Sciatic nerve (tissue), 2 donors: Measurements from ENCODE around the gene DCBLD2. TPM values are rescaled to one million over a fixed set of nuclear protein-coding genes. Genes with fewer than 3 reads are reported as not detected.
A peak's percentile ranks its signal among the peaks of the same experiment; 100 is the strongest.
"Not testable (repeated sequence)": the region's sequence is repeated elsewhere in the genome, so short reads cannot be mapped to it uniquely, and the experiment has no call there.

ENCODE experiments used
- ATAC-seq: fragments of 200-7000 bp; cut with Tn5 transposase; one replicate; pipeline ENCODE4 v1.9.1; 2020; ENCODE audit warnings: mild to moderate bottlenecking, moderate library complexity
- DNase-seq: peaks from one replicate; pipeline ENCODE4 v3.0.0-alpha.2; 2020; ENCODE audit warnings: low spot score
- intact Hi-C: fragments of 100-400 bp; cut with DNase I; formaldehyde crosslinking; loops from one replicate; pipeline ENCODE4 v1.14.2; 2022
- total RNA-seq: library from RNA; stranded (reverse); fragmentation: NEBNext Ultra II Directional; extraction: Animal tissue kit (Norgen Biotek cat#: 25700); gene quantifications from one replicate; pipeline ENCODE4 v1.2.1, GENCODE V29; 2021
- donor health status: DM: no; HTN: no; CAD: no.
- donor health status: DM: no; HTN: no; CAD: no.

DCBLD2 gene
- total RNA-seq, 1 donor from 2014 or later = 41.8 TPM

GRCh38 chr3:98855806-98856400 is 45.6 kb downstream of the DCBLD2 start:
- intact Hi-C loops = no loop called here
- ATAC-seq (peak; percentile 58), DNase-seq (no peak)

- ATAC-seq = no peak
- intact Hi-C loops = no loop called here
- no peak for DNase-seq
Observed at GRCh38 chr3:98848108-98848507, 53.4 kb downstream of the DCBLD2 start.

- ATAC-seq (no peak), DNase-seq (no peak)
- intact Hi-C loops = no loop called here
Observed at GRCh38 chr3:98846101-98846500, 55.4 kb downstream of the DCBLD2 start.

GRCh38 chr3:98843266-98843959 is 58.1 kb downstream of the DCBLD2 start:
- intact Hi-C loops = no loop called here
- no peak for DNase-seq
- ATAC-seq = no peak

- intact Hi-C loops = no loop called here
- ATAC-seq (no peak), DNase-seq (no peak)
Observed at GRCh38 chr3:98839846-98840245, 61.6 kb downstream of the DCBLD2 start.

DNA sequence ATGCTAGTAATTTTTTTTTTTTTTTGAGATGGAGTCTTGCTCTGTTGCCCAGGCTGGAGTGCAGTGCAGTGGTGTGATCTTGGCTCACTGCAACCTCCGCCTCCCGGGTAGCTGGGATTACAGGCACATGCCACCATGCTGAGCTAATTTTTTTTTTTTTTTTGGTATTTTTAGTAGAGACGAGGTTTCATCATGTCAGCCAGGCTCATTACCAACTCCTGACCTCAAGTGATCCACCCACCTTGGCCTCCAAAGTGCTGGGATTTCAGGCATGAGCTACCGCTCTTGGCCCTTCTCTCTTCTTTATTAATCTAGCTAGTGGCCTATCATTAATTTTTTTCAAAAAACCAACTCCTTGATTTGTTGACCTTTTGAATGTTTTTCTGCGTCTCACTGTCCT is 70.4 kb downstream of the DCBLD2 start:
- intact Hi-C loops, ATAC-seq, DNase-seq: not testable (repeated sequence)

DNA sequence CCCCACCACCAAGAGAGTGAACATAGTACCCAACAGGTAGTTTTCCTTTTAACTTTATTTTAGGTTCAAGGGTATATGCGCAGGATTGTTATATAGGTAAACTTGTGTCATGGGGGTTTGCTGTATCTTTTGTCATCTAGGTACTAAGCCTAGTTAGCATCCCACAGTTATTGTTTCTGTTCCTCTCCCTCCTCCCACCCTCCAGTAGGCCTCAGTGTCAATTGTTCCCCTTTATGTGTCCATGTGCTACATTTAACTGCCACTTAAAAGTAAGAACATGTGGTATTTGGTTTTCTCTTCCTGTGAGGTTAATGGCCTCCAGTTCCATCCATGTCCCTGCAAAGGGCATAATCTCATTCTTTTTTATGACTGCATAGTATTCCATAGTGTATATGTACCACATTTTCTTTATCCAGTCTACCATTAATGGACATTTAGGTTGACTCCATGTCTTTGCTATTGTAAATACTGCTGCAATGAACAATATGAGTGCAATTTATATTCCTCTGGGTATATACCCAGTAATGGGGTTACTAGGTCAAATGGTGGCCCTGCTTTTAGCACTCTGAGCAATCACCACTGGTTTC is 72.2 kb downstream of the DCBLD2 start:
- ATAC-seq (no peak), DNase-seq (no peak)
- intact Hi-C loops = no loop called here

- intact Hi-C loops = no loop called here
- ATAC-seq (no peak), DNase-seq (no peak)
Observed at GRCh38 chr3:98827221-98827920, 74.1 kb downstream of the DCBLD2 start.

- DNase-seq = no peak
- ATAC-seq = no peak
- intact Hi-C loops = no loop called here
Observed at GRCh38 chr3:98826126-98826525, 75.4 kb downstream of the DCBLD2 start.

DNA sequence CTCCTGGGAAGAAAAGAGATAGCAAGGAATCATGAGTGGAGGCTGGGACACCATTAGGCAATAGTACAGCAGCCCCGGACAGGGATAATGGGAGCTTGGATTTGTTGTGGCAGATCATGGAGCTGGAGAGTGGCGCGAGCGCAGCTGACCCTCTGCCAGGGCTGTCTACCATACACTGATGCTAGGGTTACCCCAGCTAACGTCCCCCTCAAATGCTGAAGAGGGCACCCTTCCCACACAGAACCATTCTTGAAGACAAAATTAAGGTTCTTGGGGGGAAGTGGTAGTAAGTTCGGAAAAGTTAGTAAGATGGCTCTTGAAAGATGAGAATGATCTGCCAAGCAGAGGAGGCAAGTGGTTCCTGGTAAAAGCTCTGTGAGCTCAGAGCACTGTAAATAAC is 77.2 kb downstream of the DCBLD2 start:
- intact Hi-C loops = no loop called here
- no peak for DNase-seq
- ATAC-seq = no peak

DNA sequence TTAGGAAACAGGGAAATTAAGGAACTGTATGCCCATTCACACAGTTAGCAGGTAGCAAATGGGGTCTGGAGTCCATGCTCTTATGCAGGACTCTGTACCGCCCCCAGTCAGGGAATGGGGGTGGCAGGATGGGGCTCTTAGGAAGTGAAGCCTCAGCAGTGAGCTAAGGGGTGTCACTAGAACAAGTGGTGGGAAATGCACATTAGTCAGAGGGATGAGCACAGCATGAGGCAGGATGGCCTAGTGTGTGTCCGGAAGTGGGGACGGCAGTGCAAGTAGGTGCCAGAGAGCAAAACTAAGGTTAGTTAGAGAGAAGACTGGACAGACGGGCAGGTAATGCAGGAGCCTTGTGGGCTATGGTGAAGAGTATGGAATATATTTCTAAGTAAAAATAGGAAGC is 77.7 kb downstream of the DCBLD2 start:
- DNase-seq (no peak), ATAC-seq (no peak)
- intact Hi-C loops = no loop called here

DNA sequence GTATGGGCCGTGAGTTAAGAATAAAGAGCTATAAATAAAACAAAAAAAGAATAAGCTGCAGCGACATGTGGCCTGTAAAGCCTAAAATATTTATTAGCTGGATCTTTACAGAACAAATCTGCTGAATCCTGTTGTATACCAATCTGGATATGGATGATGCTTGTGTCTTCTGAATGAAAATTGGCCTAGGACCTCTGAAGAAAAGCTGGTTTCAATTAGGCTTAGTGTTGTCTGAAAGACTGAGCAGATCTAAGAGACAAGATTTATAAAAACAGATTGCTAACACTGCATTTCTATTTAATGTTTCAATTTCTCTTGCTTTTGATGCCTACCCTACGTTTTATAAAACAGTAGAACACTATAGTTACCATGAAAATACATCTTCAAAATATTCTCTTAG is 80.4 kb downstream of the DCBLD2 start:
- no peak for ATAC-seq
- intact Hi-C loops = no loop called here

DNA sequence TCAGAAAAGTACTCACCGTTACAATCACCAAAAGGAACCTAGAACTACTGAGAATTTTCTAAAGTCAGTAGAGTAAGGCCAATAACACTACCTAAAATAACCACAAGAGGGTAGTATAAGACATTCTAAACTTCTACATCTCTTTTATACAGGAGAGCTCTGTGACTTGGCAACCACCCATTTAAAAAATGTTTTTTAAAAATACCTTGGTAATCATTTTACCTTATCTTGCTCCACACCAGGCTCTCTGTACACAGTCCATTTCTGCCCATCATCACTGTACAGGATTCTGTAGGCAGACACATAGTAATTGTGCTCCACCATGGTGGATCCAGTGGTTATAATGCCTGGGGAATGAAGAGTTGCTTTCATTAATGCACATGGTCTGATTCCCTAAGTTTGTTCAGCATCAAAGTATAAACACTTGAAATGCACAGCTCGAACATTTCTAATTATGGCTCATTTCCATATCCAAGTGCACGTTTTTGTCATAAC is 83.9 kb downstream of the DCBLD2 start:
- intact Hi-C loops = loop anchor here (10.0 kb wide), 1 partner anchor 177 kb away; no protein-coding TSS in a partner anchor
- DNase-seq (no peak), ATAC-seq (peak; percentile 87)

More for the DNA sequence above, 80.4 kb downstream of the DCBLD2 start:
- no peak for DNase-seq

DNA sequence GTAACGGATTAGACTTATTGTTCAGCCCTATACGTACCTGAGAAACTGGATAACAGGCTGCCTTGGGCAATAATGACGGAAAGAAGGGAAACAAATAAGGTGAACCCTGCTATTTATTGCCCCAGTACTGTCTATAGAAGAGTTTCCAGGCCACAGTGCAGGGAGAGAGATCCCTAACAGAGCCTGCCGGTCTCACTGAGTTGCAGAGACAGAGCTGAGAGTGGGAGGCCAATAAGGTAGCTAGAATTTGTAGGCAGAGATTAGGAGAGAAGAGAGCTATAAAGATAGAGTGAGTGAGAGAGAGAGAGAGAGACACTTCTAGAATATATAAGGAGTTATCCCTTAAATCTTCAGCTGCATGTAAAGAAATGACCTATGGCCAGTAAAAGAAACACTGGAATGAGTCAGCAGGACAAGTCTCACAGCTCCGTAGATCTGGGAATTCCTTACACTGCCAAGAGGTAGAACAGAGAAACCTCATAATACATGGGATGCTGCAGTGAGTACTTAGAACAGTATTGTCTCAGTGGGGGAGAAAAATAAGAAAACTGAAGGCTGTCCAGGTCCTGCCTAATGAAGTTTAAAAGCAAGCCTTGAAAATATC is 86.6 kb downstream of the DCBLD2 start:
- intact Hi-C loops = loop anchor here (5.0 to 10.0 kb wide), 2 partner anchors 180 to 213 kb away; no protein-coding TSS in a partner anchor
- DNase-seq (no peak), ATAC-seq (no peak)

DNA sequence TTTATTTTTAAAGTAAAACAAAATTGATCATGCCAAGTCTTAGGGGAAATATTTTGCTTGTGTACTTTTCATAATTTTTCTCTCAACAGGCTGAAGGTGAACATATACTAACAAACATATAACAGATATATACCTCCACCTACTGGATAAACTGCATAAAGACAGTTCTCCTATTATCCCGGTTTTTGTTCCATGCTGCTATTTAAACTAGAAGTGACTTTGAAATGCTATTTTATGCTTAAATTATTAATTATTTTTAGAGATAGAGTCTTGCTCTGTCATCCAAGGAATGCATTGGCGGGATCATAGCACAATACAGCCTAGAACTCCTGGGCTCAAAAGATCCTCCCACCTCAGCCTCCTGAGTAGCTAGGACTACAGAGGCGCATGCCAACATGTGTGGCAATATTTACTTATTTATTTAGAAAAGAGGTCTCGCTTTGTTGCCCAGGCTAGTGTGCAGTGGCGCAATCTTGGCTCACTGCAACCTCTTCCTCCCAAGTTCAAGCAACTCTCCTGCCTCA is 88.6 kb downstream of the DCBLD2 start:
- peak; percentile 46 for ATAC-seq
- intact Hi-C loops = loop anchor here (5.0 to 10.0 kb wide), 2 partner anchors 182 to 211 kb away; no protein-coding TSS in a partner anchor
- no peak for DNase-seq

DNA sequence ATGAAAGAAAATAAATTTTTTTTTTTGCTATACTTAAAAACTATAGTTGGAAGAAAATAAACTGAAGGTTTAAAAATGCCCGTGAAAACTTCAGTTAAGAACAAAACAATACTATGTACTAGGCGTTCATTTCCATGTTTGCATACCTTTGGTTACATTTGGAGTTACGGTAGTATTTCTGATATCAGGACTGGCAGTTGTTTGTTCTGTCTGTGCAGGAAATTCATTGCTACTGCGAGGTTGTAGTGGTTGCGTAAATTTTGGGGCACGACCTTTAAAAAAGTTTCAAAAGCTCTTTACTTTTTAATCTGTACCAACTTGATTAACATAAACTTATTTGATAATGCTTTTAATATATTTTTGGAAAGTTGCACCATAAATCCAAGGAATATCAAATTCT is 90.4 kb downstream of the DCBLD2 start:
- ATAC-seq (no peak), DNase-seq (no peak)
- intact Hi-C loops = loop anchor here (5.0 to 10.0 kb wide), 2 partner anchors 184 to 209 kb away; no protein-coding TSS in a partner anchor

- intact Hi-C loops = no loop called here
Observed at GRCh38 chr3:98809557-98809956, 91.9 kb downstream of the DCBLD2 start.

DNA sequence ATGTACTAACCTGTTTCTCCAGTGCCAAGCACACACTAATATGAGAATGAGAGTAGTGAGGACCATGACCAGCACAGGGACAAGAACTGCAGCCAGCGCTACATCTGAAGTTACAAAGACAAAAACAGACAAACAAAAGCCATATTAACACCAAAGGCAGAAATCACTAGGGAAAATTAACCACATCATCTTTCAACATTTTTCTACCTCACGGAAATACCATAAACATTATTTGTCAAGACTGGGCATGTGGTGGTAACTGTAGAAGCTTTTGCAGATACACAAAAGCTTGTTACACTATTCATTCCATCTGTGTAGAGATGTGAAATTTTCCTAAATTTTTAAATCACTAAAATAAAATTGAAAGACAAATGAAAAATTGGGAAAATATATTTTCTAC is 93.4 kb downstream of the DCBLD2 start:
- intact Hi-C loops = no loop called here
- no peak for DNase-seq
- ATAC-seq = no peak

More at GRCh38 chr3:98809557-98809956, 91.9 kb downstream of the DCBLD2 start:
- no peak for DNase-seq
- peak; percentile 77 for ATAC-seq

- intact Hi-C loops = no loop called here
- ATAC-seq (no peak), DNase-seq (no peak)
Observed at GRCh38 chr3:98807561-98807960, 93.9 kb downstream of the DCBLD2 start.
